GM03348 (cell line): Measurements from ENCODE around the gene ALDH4A1.

Experiments
- DNase-seq: peaks from one replicate; pipeline ENCODE4 v3.0.0; 2012; ENCODE audit warnings: low spot score

Gene ALDH4A1

GRCh38 chr1:18902523-18903290 lies at the start of gene ALDH4A1:
Gene ALDH4A1 (minus strand): TSS chr1:18902555. CDS start chr1:18902523, 32 bp downstream.
- peak; percentile 99 for DNase-seq

- DNase-seq, result no peak
These were observed 49.5 kb upstream of the ALDH4A1 start for GRCh38 chr1:18951818-18952391.

GRCh38 chr1:18951416-18951815 lies 49.1 kb upstream of the ALDH4A1 start:
- no peak for DNase-seq

- DNase-seq, result peak; percentile 74
These were observed 48.2 kb upstream of the ALDH4A1 start for GRCh38 chr1:18950401-18951026.

GRCh38 chr1:18949686-18950400 lies 47.5 kb upstream of the ALDH4A1 start:
- DNase-seq, result peak; percentile 78

- DNase-seq, result peak; percentile 84
These were observed 46.7 kb upstream of the ALDH4A1 start for GRCh38 chr1:18948913-18949685.

GRCh38 chr1:18948048-18948912 lies 45.9 kb upstream of the ALDH4A1 start:
- peak; percentile 71 for DNase-seq

GRCh38 chr1:18947570-18947969 lies 45.2 kb upstream of the ALDH4A1 start:
- DNase-seq, result no peak

- no peak for DNase-seq
These were observed 44.4 kb upstream of the ALDH4A1 start for GRCh38 chr1:18946550-18947381.

GRCh38 chr1:18945401-18945849 lies 43.1 kb upstream of the ALDH4A1 start:
- no peak for DNase-seq

GRCh38 chr1:18944810-18945209 lies 42.5 kb upstream of the ALDH4A1 start:
- no peak for DNase-seq

GRCh38 chr1:18943914-18944572 lies 41.7 kb upstream of the ALDH4A1 start:
- no peak for DNase-seq

- DNase-seq, result no peak
These were observed 40.8 kb upstream of the ALDH4A1 start for GRCh38 chr1:18943162-18943561.

- DNase-seq, result no peak
These were observed 40.0 kb upstream of the ALDH4A1 start for GRCh38 chr1:18942340-18942739.

- no peak for DNase-seq
These were observed 39.1 kb upstream of the ALDH4A1 start for GRCh38 chr1:18941221-18942141.

GRCh38 chr1:18940303-18941020 lies 38.1 kb upstream of the ALDH4A1 start:
- no peak for DNase-seq
